GM12878 (cell line): Measurements from ENCODE around the gene YWHAQ. TPM values are rescaled to one million over a fixed set of nuclear protein-coding genes. Genes with fewer than 3 reads are reported as not detected.

ENCODE experiments used
- ATAC-seq: fragments of 200-7000 bp; cut with Tn5 transposase; 3 replicates; pipeline ENCODE4 v1.9.1; 2020; ENCODE audit warnings: mild to moderate bottlenecking, moderate library complexity
- BruUV-seq: library from RNA; stranded (reverse); fragments of 400-500 nt; replicated peaks from 2 replicates; lab custom pipeline; 2021; lab: Mats Ljungman, UMichigan
- CTCF ChIA-PET: fragments of 300-600 bp; sonication (Branson Sonifier 250); formaldehyde crosslinking; extraction: SDS; loops from one replicate; lab custom pipeline; 2021; ENCODE audit warnings: inconsistent platforms; lab: Yijun Ruan, JAX
- POLR2A ChIA-PET: fragments of 350-600 bp; formaldehyde crosslinking; extraction: SDS; loops from one replicate; lab custom pipeline; 2021; ENCODE audit warnings: inconsistent platforms; lab: Charles Lee
- RAD21 ChIA-PET: fragments of 300-600 bp; sonication (Branson Sonifier 250); formaldehyde crosslinking; loops from one replicate; lab custom pipeline; 2023; ENCODE audit warnings: antibody characterized with exemption; ENCODE audit not compliant: unreplicated experiment; lab: Charles Lee
- SMC1A ChIA-PET: fragments of 300-600 bp; sonication (Branson Sonifier 250); formaldehyde crosslinking; loops from one replicate; lab custom pipeline; 2023; ENCODE audit not compliant: unreplicated experiment, uncharacterized antibody; lab: Charles Lee
- DNase-seq: peaks from one replicate; pipeline ENCODE4 v3.0.0-alpha.2; 2011; ENCODE audit warnings: low read depth, low spot score
- FAIRE-seq: peaks from 3 replicates; lab custom pipeline; 2011; peaks lifted over from hg19 to GRCh38; lab: Jason Lieb, UNC
- H2AFZ ChIP-seq: 2 replicates; pipeline ENCODE4 v1.6.0; 2011; ENCODE audit warnings: low read depth, low read length, control low read depth; ENCODE audit not compliant: control insufficient read depth
- H3K27ac ChIP-seq: 2 replicates; pipeline ENCODE4 v1.5.1; 2011; ENCODE audit warnings: control low read depth; ENCODE audit not compliant: control insufficient read depth, insufficient read depth
- H3K27me3 ChIP-seq, 2 experiments: replicated peaks in 1 of 2; 2 replicates each; pipeline versions ENCODE4 v1.6.0 to v1.6.1; 2011; ENCODE audit warnings: low read length in 1 of 2; ENCODE audit not compliant: control insufficient read depth in 2 of 2, insufficient read depth in 2 of 2
- H3K36me3 ChIP-seq, 2 experiments: 2 replicates each; pipeline ENCODE4 v1.5.1; 2011; ENCODE audit warnings: low read length in 1 of 2; ENCODE audit not compliant: control insufficient read depth in 2 of 2, insufficient read depth in 2 of 2
- H3K4me1 ChIP-seq: 2 replicates; pipeline ENCODE4 v1.6.1; 2011; ENCODE audit warnings: mild to moderate bottlenecking, low read length, moderate library complexity, mixed read lengths; ENCODE audit not compliant: control insufficient read depth, insufficient read depth
- H3K4me2 ChIP-seq: 2 replicates; pipeline ENCODE4 v1.6.0; 2011; ENCODE audit warnings: control low read depth; ENCODE audit not compliant: control insufficient read depth, insufficient read depth
- H3K4me3 ChIP-seq: fragments of 200-600 bp; sonication (generic); 2 replicates; pipeline ENCODE4 v1.5.1; 2016
- H3K79me2 ChIP-seq: 2 replicates; pipeline ENCODE4 v1.6.0; 2011; ENCODE audit warnings: low read length; ENCODE audit not compliant: control insufficient read depth, insufficient read depth
- H3K9ac ChIP-seq: 2 replicates; pipeline ENCODE4 v1.8.0; 2011; ENCODE audit warnings: low read length, control low read depth, mixed read lengths; ENCODE audit not compliant: control insufficient read depth, insufficient read depth
- H3K9me3 ChIP-seq: replicated peaks from 3 replicates; pipeline ENCODE4 v1.5.1; 2011; ENCODE audit warnings: mild to moderate bottlenecking, low read length; ENCODE audit not compliant: control insufficient read depth, insufficient read depth
- H4K20me1 ChIP-seq: 2 replicates; pipeline ENCODE4 v1.6.0; 2011; ENCODE audit not compliant: control insufficient read depth, insufficient read depth
- BACH1 ChIP-seq: fragments of 450-650 bp; IDR thresholded peaks from 2 replicates; pipeline ENCODE4 v1.6.1; 2017; ENCODE audit warnings: mild to moderate bottlenecking, borderline replicate concordance
- CHD1 ChIP-seq: IDR thresholded peaks from 2 replicates; pipeline ENCODE4 v1.6.1; 2012; ENCODE audit warnings: low read depth, low read length, improper control_type of control experiment
- CREM ChIP-seq: IDR thresholded peaks from 2 replicates; pipeline ENCODE4 v1.6.1; 2014; ENCODE audit warnings: antibody characterized with exemption, low read depth
- CTCF ChIP-seq, 3 experiments: IDR thresholded peaks in 2 of 3; conservative IDR thresholded peaks in 1 of 3; 2 replicates each; pipeline ENCODE4 v1.5.1; 2011; ENCODE audit warnings: low read depth in 3 of 3, low read length in 3 of 3, mild to moderate bottlenecking in 3 of 3, control low read depth in 2 of 3, moderate library complexity in 2 of 3, inconsistent platforms in 1 of 3, mixed read lengths in 1 of 3; ENCODE audit not compliant: control insufficient read depth in 2 of 3, insufficient read depth in 1 of 3; ENCODE audit errors: extremely low read depth in 1 of 3
- E2F8 ChIP-seq: fragments of 450-650 bp; IDR thresholded peaks from 2 replicates; pipeline ENCODE4 v1.6.1; 2018; ENCODE audit warnings: mild to moderate bottlenecking, low read depth, moderate library complexity; ENCODE audit not compliant: partially characterized antibody
- FOS ChIP-seq: IDR thresholded peaks from 3 replicates; pipeline ENCODE4 v1.6.1; 2011; ENCODE audit warnings: borderline replicate concordance; ENCODE audit not compliant: insufficient read length; ENCODE audit errors: extremely low read depth
- LARP7 ChIP-seq: fragments of 450-650 bp; IDR thresholded peaks from 2 replicates; pipeline ENCODE4 v1.6.1; 2017; ENCODE audit warnings: mild to moderate bottlenecking
- MTA3 ChIP-seq: IDR thresholded peaks from 2 replicates; pipeline ENCODE4 v1.6.1; 2012; ENCODE audit warnings: low read length, inconsistent platforms, borderline replicate concordance
- MXI1 ChIP-seq: fragments of 150-350 bp; IDR thresholded peaks from 2 replicates; pipeline ENCODE4 v1.6.1; 2011; ENCODE audit warnings: low read depth, mild to moderate bottlenecking, inconsistent platforms, low read length, improper control_type of control experiment
- NFXL1 ChIP-seq: fragments of 450-650 bp; IDR thresholded peaks from 2 replicates; pipeline ENCODE4 v1.6.1; 2017; ENCODE audit warnings: antibody characterized with exemption, mild to moderate bottlenecking, borderline replicate concordance
- POLR2A ChIP-seq: IDR thresholded peaks from 2 replicates; pipeline ENCODE4 v1.6.1; 2011; ENCODE audit warnings: low read depth, mild to moderate bottlenecking, low read length
- POLR2AphosphoS2 ChIP-seq: IDR thresholded peaks from 2 replicates; pipeline ENCODE4 v1.6.1; 2011; ENCODE audit warnings: low read depth, mild to moderate bottlenecking, low read length, improper control_type of control experiment, moderate library complexity
- POLR2AphosphoS5 ChIP-seq: IDR thresholded peaks from 2 replicates; pipeline ENCODE4 v1.6.1; 2011; ENCODE audit warnings: mild to moderate bottlenecking, low read length, inconsistent platforms
- RBBP5 ChIP-seq: fragments of 200-600 bp; sonication (generic); conservative IDR thresholded peaks from 2 replicates; pipeline ENCODE4 v1.6.1; 2016
- SMAD5 ChIP-seq: IDR thresholded peaks from 2 replicates; pipeline ENCODE4 v1.6.1; 2016; ENCODE audit warnings: antibody characterized with exemption, low read depth
- ZNF207 ChIP-seq: fragments of 450-650 bp; IDR thresholded peaks from 2 replicates; pipeline ENCODE4 v1.6.1; 2014; ENCODE audit warnings: antibody characterized with exemption, mild to moderate bottlenecking, borderline replicate concordance
- WGBS: methylation state at CpG from one replicate; pipeline ENCODE4 v1.1.6; 2016; ENCODE audit warnings: low lambda C conversion rate; ENCODE audit not compliant: insufficient replicate concordance, insufficient coverage; ENCODE audit errors: missing lambda C conversion rate; 5-methylcytosine and 5-hydroxymethylcytosine counted together
- in situ Hi-C: fragments of 300-500 bp; cut with MboI; formaldehyde crosslinking; loops from 9 replicates; pipeline ENCODE4 v1.14.3; 2018; ENCODE audit warnings: mixed read lengths
- intact Hi-C: fragments of 100-400 bp; cut with micrococcal nuclease; formaldehyde crosslinking; loops from one replicate; pipeline ENCODE4 v1.14.2; 2022; ENCODE audit not compliant: unreplicated experiment
- polyA plus RNA-seq, 11 experiments: library from polyadenylated mRNA; depleted of rRNA in 4 of 11; unstranded in 6 of 11; stranded (reverse) in 5 of 11; fragments of >200 nt; fragmentation: Nextera tagmentation in 4 of 11; fragmentation: Illumina TruSeq in 1 of 11; extraction: Ambion mirVana in 4 of 11; extraction: Trizol in 1 of 11; gene quantifications; 1 replicate in 1 of 11; 2 replicates in 10 of 11; pipeline versions ENCODE4 v1.2.1 to v1.2.3, GENCODE V29; 2011 to 2016; ENCODE audit warnings: inconsistent platforms in 2 of 11, missing spikeins in 2 of 11, low read depth in 1 of 11
- total RNA-seq, 4 experiments: library from RNA; depleted of rRNA in 3 of 4; stranded (reverse); fragments of >200 nt in 3 of 4; fragmentation: Illumina TruSeq in 1 of 4; extraction: Trizol in 1 of 4; gene quantifications; 2 replicates each; pipeline versions ENCODE4 v1.2.1 to v1.2.3, GENCODE V29; 2013 to 2021

The YWHAQ gene
- total and polyA plus RNA-seq, 10 of the 15 experiments (the other 5 are each of a cell fraction or from before 2014, with no cell fraction given), result 63.0 to 515 (median 219) TPM

GRCh38 chr2:9570182-9571060 lies 60.4 kb downstream of the YWHAQ start (continued):
- TF ChIP-seq CTCF (IDR thresholded peaks at IDR 0.05 in 2 of 3, conservative IDR thresholded peaks at IDR 0.05 in 1 of 3; ENCODE audit: control insufficient read depth in 2 of 3, extremely low read depth in 1 of 3, insufficient read depth in 1 of 3, low read depth in 3 of 3, low read length in 3 of 3) (peak in 2 of 3 experiments; percentile 16 to 20; a peak in 3 of 6 replicates), POLR2AphosphoS5 (no peak), CREM (no peak), RBBP5 (no peak), MTA3 (no peak), FOS (no peak), POLR2A (no peak)

GRCh38 chr2:9565436-9566153 lies 65.2 kb downstream of the YWHAQ start:
- FAIRE-seq (no peak), DNase-seq (no peak), ATAC-seq (peak; percentile 61)
- H2AFZ ChIP-seq, result no peak overlapping the region
- BruUV-seq, result no TSS peak
- no peaks in the 10 kb centered on the region for H3K27me3 ChIP-seq
- ChIA-PET CTCF (interaction anchor here (0.6 kb wide), 1 partner anchor 389 kb away, joined by 3 read pairs; no protein-coding TSS in a partner anchor), POLR2A (interaction anchor here (1.6 kb wide), 1 partner anchor 10 kb away, joined by 7 read pairs; the partner anchor contains the start of gene ADAM17), SMC1A (interaction anchor here (1.3 kb wide), 1 partner anchor 9 kb away, joined by 3 read pairs; no protein-coding TSS in a partner anchor), RAD21 (interaction anchor here (1.0 kb wide), 1 partner anchor 143 kb away, joined by 3 read pairs; no protein-coding TSS in a partner anchor)
- no peak overlapping the region for H3K4me3 ChIP-seq
- 82% methylated on average over 11 of the region's 11 CpGs for WGBS
- intact Hi-C loops (no loop called here), in situ Hi-C loops (no loop called here)
- no peaks in the 10 kb centered on the region for H3K79me2 ChIP-seq
- no peak overlapping the region for H3K9ac ChIP-seq
- H3K36me3 ChIP-seq, result no peaks in the 10 kb centered on the region
- no peaks in the 10 kb centered on the region for H3K4me1 ChIP-seq
- no peak overlapping the region for H3K27ac ChIP-seq
- no peak overlapping the region for H3K4me2 ChIP-seq
- H4K20me1 ChIP-seq, result no peaks in the 10 kb centered on the region
- H3K9me3 ChIP-seq, result no peaks in the 10 kb centered on the region
- TF ChIP-seq SMAD5 (no peak), E2F8 (no peak), CHD1 (no peak), BACH1 (no peak), LARP7 (no peak), MXI1 (no peak), POLR2AphosphoS2 (no peak), ZNF207 (no peak), NFXL1 (no peak)
